H9 (cell line): Measurements from ENCODE around the gene CACNA2D4. TPM values are rescaled to one million over a fixed set of nuclear protein-coding genes. Genes with fewer than 3 reads are reported as not detected.

ENCODE experiments used
- DNase-seq: peaks from one replicate; pipeline ENCODE4 v3.0.0-alpha.2; 2017
- H2AFZ ChIP-seq: one replicate; pipeline ENCODE4 v1.6.1; 2013; ENCODE audit warnings: mild to moderate bottlenecking, low read length, control low read depth, moderate library complexity
- H2AK5ac ChIP-seq: 2 replicates; pipeline ENCODE4 v1.6.1; 2013; ENCODE audit warnings: low read length, control low read depth, mixed read lengths; ENCODE audit not compliant: insufficient read length
- H2BK120ac ChIP-seq: one replicate; pipeline ENCODE4 v1.6.1; 2013; ENCODE audit warnings: low read depth, mild to moderate bottlenecking, low read length, control low read depth, inconsistent platforms; ENCODE audit not compliant: poor library complexity, severe bottlenecking
- H2BK12ac ChIP-seq: 2 replicates; pipeline ENCODE4 v1.6.1; 2013; ENCODE audit warnings: low read length, control low read depth, mixed read lengths, low read depth; ENCODE audit not compliant: insufficient read length
- H2BK15ac ChIP-seq: 2 replicates; pipeline ENCODE4 v1.6.1; 2013; ENCODE audit warnings: low read depth, low read length, control low read depth
- H2BK20ac ChIP-seq: one replicate; pipeline ENCODE4 v1.6.1; 2013; ENCODE audit warnings: low read depth, mild to moderate bottlenecking, low read length, control low read depth, inconsistent platforms; ENCODE audit not compliant: poor library complexity, severe bottlenecking
- H2BK5ac ChIP-seq: 2 replicates; pipeline ENCODE4 v1.6.1; 2013; ENCODE audit warnings: low read length, control low read depth, mixed read lengths; ENCODE audit not compliant: insufficient read length
- H3K14ac ChIP-seq: 2 replicates; pipeline ENCODE4 v1.6.1; 2013; ENCODE audit warnings: low read length, control low read depth; ENCODE audit not compliant: insufficient read depth
- H3K18ac ChIP-seq: 2 replicates; pipeline ENCODE4 v1.6.1; 2013; ENCODE audit warnings: low read depth, mild to moderate bottlenecking, mixed read lengths, low read length, control low read depth; ENCODE audit not compliant: insufficient read length
- H3K23ac ChIP-seq: 2 replicates; pipeline ENCODE4 v1.6.1; 2013; ENCODE audit warnings: low read length, control low read depth, mixed read lengths, low read depth; ENCODE audit not compliant: insufficient read length
- H3K23me2 ChIP-seq: 2 replicates; pipeline ENCODE4 v1.6.1; 2013; ENCODE audit warnings: low read depth, mild to moderate bottlenecking, mixed read lengths, low read length, control low read depth; ENCODE audit not compliant: insufficient read length, poor library complexity, severe bottlenecking
- H3K27ac ChIP-seq: 2 replicates; pipeline ENCODE4 v1.5.1; 2013; ENCODE audit warnings: low read length, control low read depth, mixed read lengths, low read depth; ENCODE audit not compliant: insufficient read length
- H3K27me3 ChIP-seq: 2 replicates; pipeline ENCODE4 v1.6.1; 2013; ENCODE audit warnings: low read length, control low read depth, inconsistent platforms; ENCODE audit not compliant: insufficient read depth
- H3K4ac ChIP-seq: 2 replicates; pipeline ENCODE4 v1.6.1; 2013; ENCODE audit warnings: low read depth, mild to moderate bottlenecking, control low read depth, inconsistent platforms, low read length, moderate library complexity
- H3K4me1 ChIP-seq: 2 replicates; pipeline ENCODE4 v1.6.1; 2013; ENCODE audit warnings: low read length, control low read depth, inconsistent platforms; ENCODE audit not compliant: insufficient read depth
- H3K4me2 ChIP-seq: 2 replicates; pipeline ENCODE4 v1.6.1; 2013; ENCODE audit warnings: low read length, control low read depth, mixed read lengths; ENCODE audit not compliant: insufficient read length, insufficient read depth
- H3K56ac ChIP-seq: 2 replicates; pipeline ENCODE4 v1.6.1; 2013; ENCODE audit warnings: low read depth, mild to moderate bottlenecking, mixed read lengths, low read length, control low read depth; ENCODE audit not compliant: insufficient read length
- H3K79me1 ChIP-seq: 2 replicates; pipeline ENCODE4 v1.6.1; 2013; ENCODE audit warnings: low read depth, mild to moderate bottlenecking, moderate library complexity, low read length, control low read depth, inconsistent platforms; ENCODE audit not compliant: insufficient read depth, poor library complexity, severe bottlenecking
- H3K79me2 ChIP-seq: 2 replicates; pipeline ENCODE4 v1.6.1; 2013; ENCODE audit warnings: low read length, control low read depth, inconsistent platforms; ENCODE audit not compliant: insufficient read depth
- H3K9ac ChIP-seq: 2 replicates; pipeline ENCODE4 v1.6.1; 2013; ENCODE audit warnings: low read length, control low read depth, mixed read lengths; ENCODE audit not compliant: insufficient read length; ENCODE audit errors: extremely low read depth
- H3K9me3 ChIP-seq: one replicate; pipeline ENCODE4 v1.6.1; 2013; ENCODE audit warnings: low read depth, low read length, inconsistent platforms; ENCODE audit not compliant: control insufficient read depth
- H3T11ph ChIP-seq: one replicate; pipeline ENCODE4 v1.6.1; 2013; ENCODE audit warnings: mild to moderate bottlenecking, low read length, control low read depth, inconsistent platforms
- H4K20me1 ChIP-seq: one replicate; pipeline ENCODE4 v1.6.1; 2013; ENCODE audit not compliant: control insufficient read depth, insufficient read length, insufficient read depth
- H4K5ac ChIP-seq: 2 replicates; pipeline ENCODE4 v1.6.1; 2013; ENCODE audit warnings: low read depth, mild to moderate bottlenecking, mixed read lengths, low read length, control low read depth; ENCODE audit not compliant: insufficient read length
- H4K8ac ChIP-seq: replicated peaks from 2 replicates; pipeline ENCODE4 v1.6.1; 2013; ENCODE audit warnings: low read length, control low read depth, mixed read lengths, low read depth; ENCODE audit not compliant: insufficient read length
- H4K91ac ChIP-seq: 2 replicates; pipeline ENCODE4 v1.6.1; 2013; ENCODE audit warnings: low read depth, mild to moderate bottlenecking, moderate library complexity, mixed read lengths, low read length, control low read depth; ENCODE audit not compliant: insufficient read length
- H3K27ac Mint-ChIP-seq, 3 experiments: 2 replicates in 2 of 3; 3 replicates in 1 of 3; pipeline ENCODE4 v1.8.0; 2020 to 2021; ENCODE audit warnings: mixed read lengths in 3 of 3, mild to moderate bottlenecking in 1 of 3, moderate library complexity in 1 of 3
- H3K27me3 Mint-ChIP-seq: 2 replicates; pipeline ENCODE4 v1.8.0; 2021; ENCODE audit warnings: low read depth, mild to moderate bottlenecking, moderate library complexity, mixed read lengths
- H3K36me3 Mint-ChIP-seq, 3 experiments: 2 replicates in 2 of 3; 3 replicates in 1 of 3; pipeline ENCODE4 v1.8.0; 2020 to 2021; ENCODE audit warnings: low read depth in 3 of 3, mixed read lengths in 3 of 3; ENCODE audit not compliant: insufficient read depth in 1 of 3
- H3K4me1 Mint-ChIP-seq, 2 experiments: 2 replicates each; pipeline ENCODE4 v1.8.0; 2020; ENCODE audit warnings: mixed read lengths in 2 of 2
- H3K4me3 Mint-ChIP-seq, 2 experiments: 2 replicates in 1 of 2; 3 replicates in 1 of 2; pipeline ENCODE4 v1.8.0; 2020 to 2021; ENCODE audit warnings: mild to moderate bottlenecking in 2 of 2, mixed read lengths in 2 of 2, moderate library complexity in 1 of 2
- H3K9me3 Mint-ChIP-seq, 2 experiments: 2 replicates in 1 of 2; 3 replicates in 1 of 2; pipeline ENCODE4 v1.8.0; 2020; ENCODE audit warnings: mild to moderate bottlenecking in 2 of 2, mixed read lengths in 2 of 2, moderate library complexity in 1 of 2
- CTCF ChIP-seq: fragments of 200-600 bp; sonication (generic); conservative IDR thresholded peaks from 3 replicates; pipeline ENCODE4 v1.8.0; 2021; ENCODE audit warnings: antibody characterized with exemption, mild to moderate bottlenecking
- WGBS: extraction: QIAGEN DNeasy Blood & Tissue Kit; methylation state at CpG from one replicate; pipeline ENCODE4 v1.1.7; 2013; ENCODE audit warnings: missing lambda C conversion rate, low lambda C conversion rate, mixed read lengths; ENCODE audit not compliant: insufficient read length; ENCODE audit errors: extremely low coverage; 5-methylcytosine and 5-hydroxymethylcytosine counted together
- total RNA-seq: library from RNA; stranded (reverse); gene quantifications from 2 replicates; pipeline ENCODE4 v1.2.1, GENCODE V29; 2021

CACNA2D4 gene
- total RNA-seq, 1 experiment from 2014 or later, result 0.79 TPM

DNA sequence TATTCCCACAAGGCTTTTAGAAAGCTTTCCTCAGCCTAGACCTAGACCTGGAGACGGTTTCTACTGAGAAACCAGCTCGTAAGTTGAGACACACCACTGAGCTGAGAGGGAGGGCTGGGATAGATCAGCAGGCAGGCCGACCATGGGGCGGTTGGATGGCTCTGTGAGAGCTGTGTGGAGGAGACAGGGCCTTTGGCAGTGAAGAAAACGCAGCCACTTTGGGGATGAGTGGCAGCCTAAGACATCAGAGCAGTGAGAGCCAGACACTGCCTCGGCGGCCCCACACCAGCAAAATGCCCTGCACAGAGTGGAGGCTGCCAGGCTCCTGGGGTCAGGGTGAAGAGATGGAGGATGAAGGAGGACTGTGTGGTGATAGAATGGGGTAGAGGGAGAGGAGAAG, 46.0 kb downstream of the CACNA2D4 start:
- Mint-ChIP-seq H3K9me3 (peaks cover 6 to 7% of the 10 kb centered on the region in 2 experiments; a peak in 4 of 5 replicates), H3K27me3 (peaks cover 7% of the 10 kb centered on the region), H3K4me3 (no peak overlapping the region), H3K36me3 (peaks cover 0 to 4% (median 0%) of the 10 kb centered on the region in 3 experiments; a peak in 3 of 7 replicates), H3K4me1 (peaks cover 5 to 10% of the 10 kb centered on the region in 2 experiments; a peak in 3 of 4 replicates), H3K27ac (no peak overlapping the region)
- DNase-seq, result no peak
- Histone ChIP-seq H2BK15ac (no peak overlapping the region), H2BK12ac (no peak overlapping the region), H3K79me2 (no peaks in the 10 kb centered on the region), H4K5ac (no peak overlapping the region), H3T11ph (no peak overlapping the region), H3K56ac (no peak overlapping the region), H3K4me1 (no peaks in the 10 kb centered on the region), H3K23ac (no peak overlapping the region), H3K9me3 (no peaks in the 10 kb centered on the region), H2AK5ac (no peak overlapping the region), H4K91ac (no peak overlapping the region), H4K8ac (no peak overlapping the region), H3K18ac (no peak overlapping the region), H3K79me1 (no peaks in the 10 kb centered on the region), H3K14ac (no peak overlapping the region), H3K27ac (no peak overlapping the region), H3K4ac (no peak overlapping the region), H3K27me3 (no peaks in the 10 kb centered on the region), H2BK5ac (no peak overlapping the region), H2BK20ac (no peak overlapping the region), H2BK120ac (no peak overlapping the region), H3K4me2 (no peak overlapping the region), H2AFZ (no peak overlapping the region), H3K23me2 (no peaks in the 10 kb centered on the region), H4K20me1 (peaks cover 3% of the 10 kb centered on the region), H3K9ac (no peak overlapping the region)
- TF ChIP-seq CTCF, result no peak
- no CpG with 5 or more reads among the region's 7 CpGs for WGBS
